Hippocampal formation (tissue), 2 donors: ENCODE measurements around the gene COX8C.
A peak's percentile ranks its signal among the peaks of the same experiment; 100 is the strongest.
"Not testable (repeated sequence)": the region's sequence is repeated elsewhere in the genome, so short reads cannot be mapped to it uniquely, and the experiment has no call there.

Experiments
- DNase-seq, 2 donors: peaks; one replicate each; lab custom pipeline; 2025; lab: John Stamatoyannopoulos, UW

The COX8C gene

GRCh38 chr14:93320489-93320888, 26.5 kb upstream of the COX8C start:
- no peak for DNase-seq

DNA sequence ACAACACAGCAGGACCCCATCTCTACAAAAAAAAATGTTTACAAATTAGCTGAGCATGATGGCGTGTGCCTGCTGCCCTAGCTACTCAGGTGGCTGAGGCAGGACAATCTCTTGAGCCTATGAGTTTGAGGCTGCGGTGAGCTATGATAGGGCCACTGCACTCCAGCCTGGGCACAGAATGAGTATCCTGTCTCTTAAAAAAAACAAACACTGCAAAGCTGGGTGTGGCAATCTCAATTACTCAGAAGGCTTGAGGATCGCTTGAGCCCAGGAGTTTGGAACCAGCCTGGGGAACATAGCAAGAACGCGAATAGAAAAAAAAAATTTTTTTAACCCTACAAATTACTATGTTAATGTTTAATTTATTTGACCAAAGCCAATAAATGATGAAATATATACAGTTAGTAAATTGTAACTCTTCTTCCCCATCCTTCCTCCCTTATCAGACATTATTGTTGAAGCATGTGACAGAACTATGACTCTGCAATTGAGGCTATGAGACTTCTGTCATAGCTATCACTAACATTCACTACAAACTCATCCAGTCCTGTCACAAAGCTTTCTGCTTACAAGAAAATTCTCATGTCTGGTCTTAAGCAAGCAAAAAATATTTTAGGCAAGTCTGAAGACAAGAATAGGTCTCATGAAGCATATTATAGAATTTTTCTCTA, 23.9 kb upstream of the COX8C start:
- DNase-seq, result no peak

- DNase-seq, result no peak
Observed at GRCh38 chr14:93323600-93324174, 23.3 kb upstream of the COX8C start.

GRCh38 chr14:93326196-93326595, 20.8 kb upstream of the COX8C start:
- DNase-seq, result no peak

DNA sequence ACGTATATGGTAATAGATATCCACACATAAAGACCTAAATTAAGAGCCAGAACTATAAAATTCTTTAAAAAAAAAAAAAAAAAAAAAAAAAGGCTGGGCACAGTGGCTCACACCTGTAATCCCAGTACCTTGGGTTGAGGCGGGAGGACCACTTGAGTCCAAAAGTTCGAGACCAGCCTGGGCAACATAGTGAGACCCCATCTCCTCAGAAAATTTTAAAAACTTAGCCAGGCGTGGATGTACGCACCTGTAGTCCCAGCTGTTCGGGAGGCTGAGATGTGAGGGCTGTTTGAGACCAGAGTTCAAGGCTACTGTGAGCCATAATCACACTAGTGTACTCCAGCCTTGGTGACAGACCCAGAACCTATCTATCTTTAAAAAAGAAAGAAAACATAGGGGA, 18.4 kb upstream of the COX8C start:
- no peak for DNase-seq

- no peak for DNase-seq
Observed at GRCh38 chr14:93329965-93330608, 16.9 kb upstream of the COX8C start.

- no peak for DNase-seq
Observed at GRCh38 chr14:93330609-93331000, 16.4 kb upstream of the COX8C start.

DNA sequence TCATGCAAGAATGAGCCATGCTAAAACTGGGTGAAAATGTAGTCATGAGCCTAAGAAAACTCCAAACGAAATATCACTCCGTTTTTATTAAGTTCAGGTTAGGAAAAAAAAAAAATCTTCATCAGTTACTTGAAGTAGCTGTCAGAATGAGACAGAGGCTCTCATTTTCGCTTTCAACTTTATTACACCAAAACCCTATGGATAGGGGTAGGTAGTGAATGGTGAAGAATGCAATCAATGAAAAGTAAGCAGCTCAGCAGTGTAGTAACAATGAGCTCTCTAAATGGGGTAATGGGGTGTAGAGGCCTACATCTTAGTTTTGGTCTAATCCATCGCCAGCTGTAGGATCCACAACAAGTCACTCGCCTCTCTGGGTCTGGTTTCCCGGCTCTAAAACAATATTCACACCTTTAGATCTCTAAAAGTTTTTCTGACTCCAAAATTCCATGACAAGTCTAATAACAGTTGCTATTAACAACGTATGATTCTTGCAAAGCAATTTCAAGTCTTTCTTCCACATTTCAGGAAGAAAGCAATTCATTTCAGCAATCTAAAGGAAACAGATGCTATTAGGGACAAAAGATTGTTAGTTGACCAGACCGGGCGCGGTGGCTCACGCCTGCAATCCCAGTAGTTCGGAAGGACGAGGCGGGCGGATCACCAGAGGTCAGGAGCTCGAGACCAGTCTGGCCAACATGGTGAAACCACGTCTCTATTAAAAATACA, 15.8 kb upstream of the COX8C start:
- no peak for DNase-seq

- DNase-seq, result peak in 1 of 2 donors; percentile 10
Observed at GRCh38 chr14:93331728-93332396, 15.1 kb upstream of the COX8C start.

GRCh38 chr14:93332397-93332852, 14.6 kb upstream of the COX8C start:
- peak in 1 of 2 donors; percentile 68 for DNase-seq

DNA sequence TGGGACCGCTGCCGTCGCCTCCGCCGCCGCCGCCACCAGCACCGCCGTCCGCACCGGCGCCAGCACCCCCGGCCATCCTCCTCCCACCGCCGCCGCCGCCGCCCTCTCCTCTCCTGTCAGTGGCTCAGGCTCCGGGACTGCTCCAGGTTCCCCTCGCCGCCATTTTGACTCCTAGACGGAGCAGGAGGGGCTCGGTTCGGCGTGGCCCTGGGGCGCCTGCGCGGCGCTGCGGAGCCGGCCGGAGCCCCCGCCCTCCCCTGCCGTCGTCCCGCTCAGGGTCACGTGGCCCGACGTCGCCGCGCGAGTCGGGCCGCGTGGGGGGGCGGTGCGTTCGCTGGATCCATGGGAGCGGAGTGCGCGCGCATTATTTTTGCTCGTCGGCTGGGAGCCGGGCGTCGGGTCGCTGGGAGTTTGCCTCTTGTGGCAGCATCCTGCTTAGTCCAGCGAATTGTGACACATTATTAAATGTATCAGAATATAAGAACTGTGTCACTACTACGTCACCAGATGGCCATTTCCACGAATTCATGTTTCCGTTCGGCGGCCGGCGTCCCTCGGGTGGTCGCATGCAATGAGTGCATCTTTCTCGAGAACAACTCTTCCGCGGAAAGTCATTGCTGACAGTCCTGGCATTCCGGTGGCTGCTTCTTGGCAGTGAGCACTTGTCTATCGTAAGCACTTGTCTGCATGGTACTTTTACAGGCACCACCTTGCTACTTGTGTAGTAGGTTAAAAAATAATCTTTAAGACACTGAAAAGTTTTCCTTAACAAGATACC, 13.9 kb upstream of the COX8C start, which contains the start of gene BTBD7:
Gene BTBD7, minus strand, starts transcription at position 184 of the 778 bp plus-strand sequence. CDS start 36,985 bp downstream, outside the sequence.
- DNase-seq, result peak; percentile 88 to 92

GRCh38 chr14:93333631-93334103, 13.3 kb upstream of the COX8C start:
- DNase-seq, result peak in 1 of 2 donors; percentile 33

- DNase-seq, result no peak
Observed at GRCh38 chr14:93337143-93337753, 9.7 kb upstream of the COX8C start.

DNA sequence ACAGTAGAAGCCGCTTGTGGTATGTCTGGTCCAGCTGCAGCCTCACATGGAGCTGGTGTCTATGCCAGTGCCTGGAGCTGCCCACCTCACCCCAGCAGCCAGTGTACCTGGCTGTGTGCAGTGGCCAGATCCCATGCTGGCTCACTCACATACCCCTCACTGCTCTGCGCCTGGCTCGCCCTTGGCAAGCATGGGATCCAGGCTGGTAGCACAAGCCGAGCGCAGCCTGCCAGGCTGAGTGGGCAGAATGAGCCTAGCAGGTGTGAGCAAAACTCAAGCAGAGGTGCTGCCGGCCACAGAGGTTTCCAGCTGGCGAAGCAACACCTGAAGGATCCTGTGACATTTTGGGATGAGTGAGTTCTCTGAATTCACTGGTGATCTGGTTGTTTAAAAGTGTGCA, 9.1 kb upstream of the COX8C start:
- DNase-seq, result no peak

DNA sequence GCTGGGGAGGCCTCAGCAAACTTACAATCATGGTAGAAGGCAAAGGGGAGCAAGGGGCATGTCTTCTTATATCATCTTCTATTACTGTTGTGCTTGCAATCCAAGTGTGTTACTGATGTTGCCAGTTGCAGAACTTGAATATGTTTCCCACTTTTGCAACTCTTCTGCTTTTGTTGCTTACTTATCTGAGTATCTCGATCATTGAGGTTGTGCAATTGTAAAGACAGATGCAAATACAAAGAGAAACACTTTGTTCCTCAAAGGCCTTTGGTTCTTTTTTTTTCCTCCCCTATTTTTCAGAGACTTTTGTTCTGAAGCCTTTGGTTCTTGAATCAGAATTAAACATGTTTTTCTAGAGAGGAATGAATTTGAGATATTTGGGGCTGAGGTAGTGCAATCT, 3.7 kb upstream of the COX8C start:
- no peak for DNase-seq

- DNase-seq, result no peak
Observed at GRCh38 chr14:93343797-93344196, 3.2 kb upstream of the COX8C start.

GRCh38 chr14:93347850-93348249, 868 bp downstream of the COX8C start:
- DNase-seq, result no peak

DNA sequence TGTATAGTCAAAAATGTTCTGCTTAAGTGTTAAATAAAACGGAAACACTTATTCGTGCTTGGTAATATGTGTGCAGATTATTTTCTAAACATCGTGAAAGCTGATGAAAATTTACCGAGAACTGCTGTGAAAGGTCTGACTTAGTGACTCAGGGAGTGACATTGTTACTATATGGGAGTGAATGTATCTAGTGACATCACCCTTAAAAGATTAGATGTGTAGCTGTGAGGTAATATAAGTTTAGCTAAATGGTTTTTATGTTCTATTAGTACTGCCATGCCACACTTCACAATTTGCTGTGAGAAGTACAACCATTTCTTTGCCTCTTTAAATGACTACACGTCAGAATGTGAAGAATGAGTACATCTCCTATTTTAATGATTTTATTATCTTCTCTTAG, 1.3 kb downstream of the COX8C start:
- no peak for DNase-seq

DNA sequence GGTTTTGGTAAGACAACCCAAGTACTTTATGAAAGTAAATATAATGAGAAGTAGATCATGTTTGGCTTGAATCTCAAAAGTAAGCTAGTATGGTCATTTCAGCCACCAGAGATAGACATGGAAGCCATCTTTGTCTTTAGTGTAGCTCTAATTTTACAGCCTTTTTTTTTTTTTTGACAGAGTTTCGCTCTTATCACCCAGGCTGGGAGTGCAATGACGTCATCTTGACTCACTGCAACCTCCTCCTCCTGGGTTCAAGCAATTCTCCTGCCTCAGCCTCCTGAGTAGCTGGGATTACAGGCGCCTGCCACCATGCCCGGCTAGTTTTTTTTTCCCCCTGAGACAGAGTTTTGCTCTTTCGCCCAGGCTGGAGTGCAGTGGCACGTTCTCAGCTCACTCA, 7.9 kb downstream of the COX8C start:
- DNase-seq, result not testable (repeated sequence)

DNA sequence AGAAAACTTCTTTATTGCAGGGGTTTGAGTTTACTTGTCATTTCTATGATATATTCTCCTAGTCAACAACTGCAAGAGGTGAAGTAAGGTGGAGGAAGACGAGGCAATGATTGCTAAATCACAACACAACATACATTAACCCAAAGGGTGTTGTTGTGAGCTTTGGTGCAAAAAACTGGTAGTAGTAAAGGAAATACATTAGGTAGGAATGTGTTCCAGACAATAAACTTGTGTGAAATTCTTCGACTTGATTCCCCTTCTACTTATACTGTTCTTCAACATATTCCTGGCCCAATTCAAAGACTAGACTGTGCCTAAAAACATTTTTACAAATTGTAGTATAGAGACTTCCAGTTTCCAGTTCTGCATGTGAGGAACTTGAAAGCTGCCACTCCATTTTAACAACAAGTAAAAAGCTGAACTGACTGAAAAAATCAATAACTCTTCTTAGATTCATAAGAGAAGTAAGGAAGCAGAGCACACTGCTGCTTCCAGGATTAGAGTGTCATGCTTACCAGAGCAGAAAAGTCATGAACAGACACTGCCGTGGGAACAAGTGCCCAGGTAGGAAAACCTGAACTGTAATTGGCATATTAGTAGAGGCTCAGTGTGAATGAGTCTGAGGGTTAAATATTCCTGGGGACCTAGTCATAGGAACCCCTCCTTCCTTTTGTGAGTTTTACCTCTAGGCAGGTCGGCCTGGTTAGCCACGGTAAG, 22.2 kb downstream of the COX8C start:
- no peak for DNase-seq
